KOPT-K1 (cell line): ENCODE measurements around the gene DMBX1.

Experiments used
- H3K27ac ChIP-seq: fragments of 200-600 bp; sonication (generic); 2 replicates; pipeline ENCODE4 v1.5.1; 2016; ENCODE audit warnings: antibody characterized with exemption, mild to moderate bottlenecking, low read depth, low read length; ENCODE audit not compliant: poor library complexity, severe bottlenecking
- H3K36me3 ChIP-seq: fragments of 200-600 bp; sonication (generic); 2 replicates; pipeline ENCODE4 v1.5.1; 2017; ENCODE audit warnings: antibody characterized with exemption, mild to moderate bottlenecking, low read length, moderate library complexity; ENCODE audit not compliant: insufficient read depth
- H3K9me3 ChIP-seq: fragments of 200-600 bp; sonication (generic); 2 replicates; pipeline ENCODE4 v1.5.1; 2017; ENCODE audit warnings: antibody characterized with exemption, low read length, mild to moderate bottlenecking; ENCODE audit not compliant: insufficient read depth, poor library complexity, severe bottlenecking

DMBX1 gene

GRCh38 chr1:46486432-46487015 is 3.1 kb upstream of the DMBX1 start:
- H3K36me3 ChIP-seq = no peaks in the 10 kb centered on the region
- no peaks in the 10 kb centered on the region for H3K9me3 ChIP-seq
- no peak overlapping the region for H3K27ac ChIP-seq

GRCh38 chr1:46487818-46488218 is 1.8 kb upstream of the DMBX1 start:
- no peaks in the 10 kb centered on the region for H3K9me3 ChIP-seq
- H3K36me3 ChIP-seq = no peaks in the 10 kb centered on the region
- H3K27ac ChIP-seq = no peak overlapping the region

- H3K36me3 ChIP-seq = no peaks in the 10 kb centered on the region
- H3K9me3 ChIP-seq = no peaks in the 10 kb centered on the region
- H3K27ac ChIP-seq = no peak overlapping the region
Measured at GRCh38 chr1:46488343-46489168, 1.1 kb upstream of the DMBX1 start.

- Histone ChIP-seq H3K27ac (no peak overlapping the region), H3K9me3 (no peaks in the 10 kb centered on the region), H3K36me3 (no peaks in the 10 kb centered on the region)
Measured at GRCh38 chr1:46489169-46489637, 433 bp upstream of the DMBX1 start.

- Histone ChIP-seq H3K36me3 (no peaks in the 10 kb centered on the region), H3K9me3 (no peaks in the 10 kb centered on the region), H3K27ac (no peak overlapping the region)
Measured at GRCh38 chr1:46490406-46490655, 695 bp downstream of the DMBX1 start.

- Histone ChIP-seq H3K9me3 (no peaks in the 10 kb centered on the region), H3K36me3 (no peaks in the 10 kb centered on the region), H3K27ac (no peak overlapping the region)
Measured at GRCh38 chr1:46490656-46491442, 1.2 kb downstream of the DMBX1 start.

- H3K36me3 ChIP-seq = no peaks in the 10 kb centered on the region
- no peaks in the 10 kb centered on the region for H3K9me3 ChIP-seq
- no peak overlapping the region for H3K27ac ChIP-seq
Measured at GRCh38 chr1:46491443-46492268, 2.0 kb downstream of the DMBX1 start.

- no peaks in the 10 kb centered on the region for H3K9me3 ChIP-seq
- H3K27ac ChIP-seq = no peak overlapping the region
- H3K36me3 ChIP-seq = no peaks in the 10 kb centered on the region
Measured at GRCh38 chr1:46492269-46492853, 2.7 kb downstream of the DMBX1 start.

- Histone ChIP-seq H3K9me3 (no peaks in the 10 kb centered on the region), H3K36me3 (no peaks in the 10 kb centered on the region), H3K27ac (no peak overlapping the region)
Measured at GRCh38 chr1:46492871-46493270, 3.2 kb downstream of the DMBX1 start.

GRCh38 chr1:46493316-46494032 is 3.8 kb downstream of the DMBX1 start:
- Histone ChIP-seq H3K36me3 (no peaks in the 10 kb centered on the region), H3K27ac (no peak overlapping the region), H3K9me3 (no peaks in the 10 kb centered on the region)

- no peak overlapping the region for H3K27ac ChIP-seq
- no peaks in the 10 kb centered on the region for H3K36me3 ChIP-seq
- H3K9me3 ChIP-seq = no peaks in the 10 kb centered on the region
Measured at GRCh38 chr1:46494910-46495309, 5.3 kb downstream of the DMBX1 start.

GRCh38 chr1:46495778-46496177 is 6.1 kb downstream of the DMBX1 start:
- no peaks in the 10 kb centered on the region for H3K9me3 ChIP-seq
- H3K27ac ChIP-seq = no peak overlapping the region
- no peaks in the 10 kb centered on the region for H3K36me3 ChIP-seq

GRCh38 chr1:46496505-46496904 is 6.9 kb downstream of the DMBX1 start:
- Histone ChIP-seq H3K36me3 (no peaks in the 10 kb centered on the region), H3K27ac (no peak overlapping the region), H3K9me3 (no peaks in the 10 kb centered on the region)

- Histone ChIP-seq H3K36me3 (no peaks in the 10 kb centered on the region), H3K27ac (no peak overlapping the region), H3K9me3 (no peaks in the 10 kb centered on the region)
Measured at GRCh38 chr1:46497020-46497419, 7.4 kb downstream of the DMBX1 start.
